AG09309 (cell line): ENCODE measurements around the gene TSPAN9.
A peak's percentile ranks its signal among the peaks of the same experiment; 100 is the strongest.

ENCODE experiments used
- DNase-seq: peaks from one replicate; pipeline ENCODE4 v3.0.0-alpha.2; 2010; ENCODE audit warnings: low read depth
- H3K4me3 ChIP-seq: 2 replicates; pipeline ENCODE4 v1.5.1; 2011; ENCODE audit warnings: mild to moderate bottlenecking, low read depth, low read length, moderate library complexity; ENCODE audit not compliant: control insufficient read depth
- CTCF ChIP-seq: IDR thresholded peaks from 2 replicates; pipeline ENCODE4 v1.5.1; 2011; ENCODE audit warnings: mild to moderate bottlenecking, low read depth, low read length, inconsistent platforms; ENCODE audit not compliant: insufficient read depth, control insufficient read depth; ENCODE audit errors: missing control alignments

TSPAN9 gene

GRCh38 chr12:3105690-3106479, 28.7 kb downstream of the TSPAN9 start:
- no peak for TF ChIP-seq CTCF
- H3K4me3 ChIP-seq = no peak overlapping the region
- DNase-seq = no peak

DNA sequence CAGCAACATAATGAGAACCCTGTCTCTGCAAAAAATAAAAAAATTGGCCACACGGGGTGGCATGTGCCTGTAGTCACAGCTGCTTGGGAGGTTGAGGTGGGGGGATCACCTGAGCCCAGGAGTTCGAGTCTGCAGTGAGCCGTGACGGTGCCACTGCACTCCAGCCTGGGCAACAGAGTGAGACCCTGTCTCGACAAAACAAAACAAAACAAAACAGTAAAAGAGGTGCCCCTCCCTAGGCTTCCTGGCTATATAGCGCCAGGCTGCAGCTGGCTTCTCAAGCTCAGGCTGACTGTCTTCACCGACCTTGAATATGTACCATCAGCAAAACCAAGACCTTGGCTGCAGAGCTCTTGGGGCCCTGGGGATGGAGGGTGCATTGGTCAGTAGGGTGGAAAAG, 29.4 kb downstream of the TSPAN9 start:
- DNase-seq = no peak
- no peak for TF ChIP-seq CTCF
- H3K4me3 ChIP-seq = no peak overlapping the region

DNA sequence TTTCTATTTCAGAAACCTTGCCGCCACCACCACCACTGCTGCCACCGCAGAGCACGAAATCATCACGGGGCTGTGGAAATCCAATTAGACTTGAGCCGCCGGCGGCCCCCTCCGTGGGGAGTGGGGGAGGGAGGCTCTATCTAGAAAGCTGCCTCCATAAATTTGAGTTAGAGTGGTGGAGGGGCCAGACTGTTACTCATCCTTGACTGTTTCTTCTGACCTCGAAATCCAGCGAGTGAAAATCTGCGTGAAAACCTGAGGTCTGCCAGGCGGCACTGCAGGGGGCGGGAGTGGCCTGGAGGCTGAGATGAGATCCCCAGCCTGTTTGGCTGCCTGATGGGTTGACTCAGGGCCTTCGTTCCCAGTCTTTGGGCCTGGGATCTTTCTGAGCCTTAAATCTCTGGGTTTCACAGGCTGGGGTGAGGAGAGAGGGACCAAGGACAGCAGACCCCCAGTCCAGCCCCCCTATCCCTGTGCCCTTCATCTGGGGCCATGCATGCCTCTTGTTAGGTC, 29.9 kb downstream of the TSPAN9 start:
- DNase-seq = peak; percentile 68

GRCh38 chr12:3107954-3108353, 30.8 kb downstream of the TSPAN9 start:
- no peak overlapping the region for H3K4me3 ChIP-seq
- TF ChIP-seq CTCF = no peak
- DNase-seq = no peak

More for the DNA sequence above, 29.9 kb downstream of the TSPAN9 start:
- peak; percentile 21 for TF ChIP-seq CTCF
- 0 out of 2 replicates have a peak overlapping the region, but pooled peaks have one; percentile 10 for H3K4me3 ChIP-seq

- DNase-seq = no peak
- TF ChIP-seq CTCF = no peak
- H3K4me3 ChIP-seq = no peak overlapping the region
Measured at GRCh38 chr12:3110578-3110977, 33.4 kb downstream of the TSPAN9 start.

DNA sequence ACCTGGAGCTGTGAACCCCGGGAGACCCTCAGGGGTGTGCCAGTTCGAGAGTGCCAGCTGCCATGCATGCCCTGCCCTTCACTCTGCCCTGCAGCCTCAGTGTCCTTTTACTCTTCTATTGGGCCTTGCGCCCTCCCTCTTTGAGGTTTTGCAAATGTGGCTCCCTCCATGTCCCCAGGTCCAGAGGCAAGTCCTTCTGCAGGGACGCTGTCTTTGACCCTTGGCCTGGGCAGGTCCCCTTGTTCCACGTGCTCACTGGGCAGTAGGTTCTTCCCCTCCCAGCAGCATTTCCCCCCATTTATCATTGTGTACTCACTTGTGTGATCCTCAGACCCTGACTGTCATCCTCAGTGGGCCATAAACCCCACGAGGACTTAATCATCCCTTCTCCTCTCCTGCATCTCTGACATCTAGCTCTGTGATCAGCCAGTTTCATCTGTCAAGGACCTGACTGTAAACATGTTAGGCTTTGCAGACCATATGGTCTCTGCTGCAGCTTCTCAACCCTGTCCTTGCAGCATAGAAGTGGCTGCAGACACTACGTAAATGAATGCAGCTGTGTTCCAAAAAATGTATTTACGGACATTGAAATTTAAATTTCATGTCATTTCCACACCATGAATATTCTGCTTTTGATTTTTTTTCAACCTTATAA, 36.6 kb downstream of the TSPAN9 start:
- no peak for TF ChIP-seq CTCF
- H3K4me3 ChIP-seq = no peak overlapping the region
- no peak for DNase-seq
